Brain microvascular endothelial cell (primary cell): ENCODE measurements around the gene HEYL.

Source experiments
- DNase-seq: peaks from one replicate; pipeline ENCODE4 v3.0.0-alpha.2; 2020
- H3K27ac ChIP-seq: fragments of 250-450 bp; sonication (Bioruptor Pico); 2 replicates; pipeline ENCODE4 v1.5.1; 2020; ENCODE audit warnings: mild to moderate bottlenecking, moderate library complexity
- H3K27me3 ChIP-seq: fragments of 250-450 bp; sonication (Bioruptor Pico); replicated peaks from 2 replicates; pipeline ENCODE4 v1.5.1; 2020; ENCODE audit warnings: mild to moderate bottlenecking
- H3K36me3 ChIP-seq: fragments of 250-450 bp; sonication (Bioruptor Pico); replicated peaks from 2 replicates; pipeline ENCODE4 v1.5.1; 2020; ENCODE audit warnings: mild to moderate bottlenecking
- H3K4me3 ChIP-seq: 2 replicates; pipeline ENCODE4 v1.5.1; 2011; ENCODE audit warnings: low read depth, mild to moderate bottlenecking, control low read depth, low read length, moderate library complexity
- in situ Hi-C: cut with HindIII; loops from 2 replicates; pipeline ENCODE4 v1.10.0; 2017; ENCODE audit warnings: low sequenced_read_pairs, low pct_ligation_motif_present
- TF ChIP-seq, protein P1 (sequence below): IDR thresholded peaks from 2 replicates; pipeline ENCODE4 v1.5.1; 2011; ENCODE audit warnings: low read depth, mild to moderate bottlenecking, moderate library complexity, low read length, control low read depth, inconsistent platforms; ENCODE audit errors: missing control alignments

HEYL gene

GRCh38 chr1:39623053-39623452, 16.4 kb downstream of the HEYL start:
- Histone ChIP-seq H3K36me3 (no peaks in the 10 kb centered on the region), H3K4me3 (no peak overlapping the region), H3K27me3 (no peaks in the 10 kb centered on the region), H3K27ac (no peak overlapping the region)
- DNase-seq, result no peak
- in situ Hi-C loops, result no loop called here
- TF ChIP-seq, protein P1, sequence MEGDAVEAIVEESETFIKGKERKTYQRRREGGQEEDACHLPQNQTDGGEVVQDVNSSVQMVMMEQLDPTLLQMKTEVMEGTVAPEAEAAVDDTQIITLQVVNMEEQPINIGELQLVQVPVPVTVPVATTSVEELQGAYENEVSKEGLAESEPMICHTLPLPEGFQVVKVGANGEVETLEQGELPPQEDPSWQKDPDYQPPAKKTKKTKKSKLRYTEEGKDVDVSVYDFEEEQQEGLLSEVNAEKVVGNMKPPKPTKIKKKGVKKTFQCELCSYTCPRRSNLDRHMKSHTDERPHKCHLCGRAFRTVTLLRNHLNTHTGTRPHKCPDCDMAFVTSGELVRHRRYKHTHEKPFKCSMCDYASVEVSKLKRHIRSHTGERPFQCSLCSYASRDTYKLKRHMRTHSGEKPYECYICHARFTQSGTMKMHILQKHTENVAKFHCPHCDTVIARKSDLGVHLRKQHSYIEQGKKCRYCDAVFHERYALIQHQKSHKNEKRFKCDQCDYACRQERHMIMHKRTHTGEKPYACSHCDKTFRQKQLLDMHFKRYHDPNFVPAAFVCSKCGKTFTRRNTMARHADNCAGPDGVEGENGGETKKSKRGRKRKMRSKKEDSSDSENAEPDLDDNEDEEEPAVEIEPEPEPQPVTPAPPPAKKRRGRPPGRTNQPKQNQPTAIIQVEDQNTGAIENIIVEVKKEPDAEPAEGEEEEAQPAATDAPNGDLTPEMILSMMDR, result no peak

- no peak for DNase-seq
- Histone ChIP-seq H3K27me3 (no peaks in the 10 kb centered on the region), H3K4me3 (no peak overlapping the region), H3K36me3 (no peaks in the 10 kb centered on the region), H3K27ac (no peak overlapping the region)
- in situ Hi-C loops, result no loop called here
- TF ChIP-seq, protein P1, result no peak
Observed at GRCh38 chr1:39622427-39622826, 17.0 kb downstream of the HEYL start.

- TF ChIP-seq, protein P1, result no peak
- in situ Hi-C loops, result no loop called here
- DNase-seq, result no peak
- H3K27ac ChIP-seq, result no peak overlapping the region
- H3K36me3 ChIP-seq, result no peaks in the 10 kb centered on the region
- no peak overlapping the region for H3K4me3 ChIP-seq
- H3K27me3 ChIP-seq, result no peaks in the 10 kb centered on the region
Observed at GRCh38 chr1:39620659-39621165, 18.7 kb downstream of the HEYL start.

DNA sequence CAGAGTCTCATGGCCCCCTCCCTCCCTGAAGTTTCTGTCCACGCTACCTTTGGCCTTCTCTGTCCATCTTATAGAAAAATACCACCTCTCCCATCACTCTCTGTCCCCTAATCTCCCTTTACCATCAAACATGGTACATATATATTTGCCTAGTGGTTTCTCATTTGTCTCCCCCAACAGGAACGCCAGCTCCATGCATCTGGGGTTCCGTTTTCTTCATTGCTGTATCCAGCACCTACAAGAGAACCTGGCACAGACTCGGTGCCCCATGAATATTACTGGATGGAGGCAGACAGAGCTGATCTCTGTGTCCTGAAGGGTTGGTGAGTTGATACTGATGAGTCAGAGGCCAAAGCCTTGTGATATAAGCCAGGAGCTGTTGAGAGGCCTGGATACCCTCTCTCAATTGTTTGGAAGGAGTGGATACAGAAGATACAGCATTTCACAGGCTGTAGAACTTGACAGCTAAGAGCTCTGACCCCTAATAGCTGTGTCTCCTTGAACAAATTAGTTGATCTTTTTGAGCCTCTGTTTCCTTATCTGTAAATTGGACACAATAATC, 21.9 kb downstream of the HEYL start:
- Histone ChIP-seq H3K27ac (no peak overlapping the region), H3K27me3 (no peaks in the 10 kb centered on the region), H3K36me3 (no peaks in the 10 kb centered on the region), H3K4me3 (no peak overlapping the region)
- TF ChIP-seq, protein P1, result no peak
- DNase-seq, result no peak
- in situ Hi-C loops, result no loop called here

- no peak overlapping the region for H3K4me3 ChIP-seq
- DNase-seq, result no peak
- in situ Hi-C loops, result no loop called here
- H3K27me3 ChIP-seq, result no peaks in the 10 kb centered on the region
- TF ChIP-seq, protein P1, result no peak
- H3K36me3 ChIP-seq, result no peaks in the 10 kb centered on the region
- no peak overlapping the region for H3K27ac ChIP-seq
Observed at GRCh38 chr1:39615086-39615673, 24.3 kb downstream of the HEYL start.

- H3K27ac ChIP-seq, result no peak overlapping the region
- no peaks in the 10 kb centered on the region for H3K27me3 ChIP-seq
- no peaks in the 10 kb centered on the region for H3K36me3 ChIP-seq
- TF ChIP-seq, protein P1, result no peak
- H3K4me3 ChIP-seq, result no peak overlapping the region
- in situ Hi-C loops, result no loop called here
- no peak for DNase-seq
Observed at GRCh38 chr1:39614488-39614887, 25.0 kb downstream of the HEYL start.
